NCI-H2029 treated with DMSO at 0.1 percent for 48 hours (cell line): ENCODE results near the gene PRSS27.
A peak's percentile ranks its signal among the peaks of the same experiment; 100 is the strongest.

Experiments used
- DNase-seq: peaks from one replicate; lab custom pipeline; 2025; lab: John Stamatoyannopoulos, UW

The PRSS27 gene

GRCh38 chr16:2720064-2720457 lies at the start of gene PRSS27:
TSS of gene PRSS27 (minus strand) at chr16:2720224. CDS start at chr16:2720160, 64 bp downstream.
- DNase-seq: no peak

GRCh38 chr16:2769675-2770056 lies 49.6 kb upstream of the PRSS27 start:
- no peak for DNase-seq

GRCh38 chr16:2769100-2769529 lies 49.1 kb upstream of the PRSS27 start:
- no peak for DNase-seq

GRCh38 chr16:2768403-2769089 lies 48.5 kb upstream of the PRSS27 start:
- no peak for DNase-seq

- DNase-seq: no peak
These were observed 47.9 kb upstream of the PRSS27 start for GRCh38 chr16:2767891-2768290.

GRCh38 chr16:2767140-2767731 lies 47.2 kb upstream of the PRSS27 start:
- DNase-seq: no peak

GRCh38 chr16:2766430-2767139 lies 46.6 kb upstream of the PRSS27 start:
- no peak for DNase-seq

GRCh38 chr16:2765462-2766404 lies 45.7 kb upstream of the PRSS27 start:
- no peak for DNase-seq

- DNase-seq: no peak
These were observed 44.7 kb upstream of the PRSS27 start for GRCh38 chr16:2764718-2765117.

- no peak for DNase-seq
These were observed 43.1 kb upstream of the PRSS27 start for GRCh38 chr16:2763173-2763572.

- no peak for DNase-seq
These were observed 42.7 kb upstream of the PRSS27 start for GRCh38 chr16:2762711-2763110.

- DNase-seq: no peak
These were observed 42.0 kb upstream of the PRSS27 start for GRCh38 chr16:2761886-2762583.

GRCh38 chr16:2761472-2761871 lies 41.4 kb upstream of the PRSS27 start:
- DNase-seq: no peak

GRCh38 chr16:2757344-2757743 lies 37.3 kb upstream of the PRSS27 start:
- no peak for DNase-seq

- DNase-seq: no peak
These were observed 36.4 kb upstream of the PRSS27 start for GRCh38 chr16:2756288-2757015.

GRCh38 chr16:2755158-2755557 lies 35.1 kb upstream of the PRSS27 start:
- no peak for DNase-seq

GRCh38 chr16:2753733-2754020 lies 33.7 kb upstream of the PRSS27 start:
- DNase-seq: no peak

GRCh38 chr16:2752850-2753732 lies 33.1 kb upstream of the PRSS27 start:
- DNase-seq: peak; percentile 24

- peak; percentile 57 for DNase-seq
These were observed 32.2 kb upstream of the PRSS27 start, which contains the start of gene SRRM2 for GRCh38 chr16:2752035-2752849. TSS of gene SRRM2 (plus strand) at chr16:2752638. CDS start at chr16:2756365, 3,727 bp downstream.
